HG03103 (cell line): Measurements from ENCODE around the gene EOLA1.
"Not testable (repeated sequence)": the region's sequence is repeated elsewhere in the genome, so short reads cannot be mapped to it uniquely, and the experiment has no call there.

Experiments
- ATAC-seq: cut with Tn5 transposase; IDR thresholded peaks from one replicate; pipeline ENCODE4 v1.9.1; 2021; ENCODE audit warnings: low read depth; ENCODE audit not compliant: unreplicated experiment

Gene EOLA1

GRCh38 chrX:149595214-149595613 lies 54.4 kb downstream of the EOLA1 start, which contains the start of gene HSFX2:
Gene HSFX2 (minus strand): TSS chrX:149595314. CDS start chrX:149594700, 614 bp downstream.
- not testable (repeated sequence) for ATAC-seq

- ATAC-seq = not testable (repeated sequence)
These were observed 55.1 kb downstream of the EOLA1 start for GRCh38 chrX:149595943-149596342.
